Measurements from ENCODE around the gene PDGFA. TPM values are rescaled to one million over a fixed set of nuclear protein-coding genes. Genes with fewer than 3 reads are reported as not detected.

The PDGFA gene
- total RNA-seq, 1 donor from 2014 or later: 26.0 TPM

- intact Hi-C loops (cut with micrococcal nuclease): no loop called here
- TF ChIP-seq CTCF (IDR thresholded peaks at IDR 0.05; ENCODE audit: borderline replicate concordance): no peak
- Histone ChIP-seq H3K9me3 (replicated peaks) (no peaks in the 10 kb centered on the region), H3K27ac (replicated peaks) (no peak overlapping the region), H3K4me1 (peaks cover 33% of the 10 kb centered on the region), H3K36me3 (no peaks in the 10 kb centered on the region), H3K4me3 (no peak overlapping the region), H3K27me3 (ENCODE audit: low read depth) (no peaks in the 10 kb centered on the region)
- DNase-seq: no peak
Observed at GRCh38 chr7:564176-564865, 44.7 kb upstream of the PDGFA start.

GRCh38 chr7:563629-564170, 44.1 kb upstream of the PDGFA start:
- DNase-seq: no peak

GRCh38 chr7:562789-563628, 43.4 kb upstream of the PDGFA start:
- H3K9me3 ChIP-seq (replicated peaks): no peaks in the 10 kb centered on the region
- no peak for DNase-seq
- no peaks in the 10 kb centered on the region for H3K36me3 ChIP-seq
- H3K27me3 ChIP-seq (ENCODE audit: low read depth): no peaks in the 10 kb centered on the region
- no peak for TF ChIP-seq CTCF (IDR thresholded peaks at IDR 0.05; ENCODE audit: borderline replicate concordance)
- no peak overlapping the region for H3K4me3 ChIP-seq
- no peak overlapping the region for H3K27ac ChIP-seq (replicated peaks)
- intact Hi-C loops (cut with micrococcal nuclease): no loop called here
- peaks cover 20% of the 10 kb centered on the region for H3K4me1 ChIP-seq

More at GRCh38 chr7:563629-564170, 44.1 kb upstream of the PDGFA start:
- no peak overlapping the region for H3K4me3 ChIP-seq
- TF ChIP-seq CTCF (IDR thresholded peaks at IDR 0.05; ENCODE audit: borderline replicate concordance): no peak
- no peak overlapping the region for H3K27ac ChIP-seq (replicated peaks)
- no peaks in the 10 kb centered on the region for H3K9me3 ChIP-seq (replicated peaks)
- H3K36me3 ChIP-seq: no peaks in the 10 kb centered on the region
- intact Hi-C loops (cut with micrococcal nuclease): no loop called here
- peaks cover 27% of the 10 kb centered on the region for H3K4me1 ChIP-seq
- no peaks in the 10 kb centered on the region for H3K27me3 ChIP-seq (ENCODE audit: low read depth)

- H3K4me1 ChIP-seq: peaks cover 16% of the 10 kb centered on the region
- no peak for DNase-seq
- H3K9me3 ChIP-seq (replicated peaks): no peaks in the 10 kb centered on the region
- no peaks in the 10 kb centered on the region for H3K36me3 ChIP-seq
- H3K27ac ChIP-seq (replicated peaks): no peak overlapping the region
- no peaks in the 10 kb centered on the region for H3K27me3 ChIP-seq (ENCODE audit: low read depth)
- intact Hi-C loops (cut with micrococcal nuclease): no loop called here
- no peak for TF ChIP-seq CTCF (IDR thresholded peaks at IDR 0.05; ENCODE audit: borderline replicate concordance)
- H3K4me3 ChIP-seq: no peak overlapping the region
Observed at GRCh38 chr7:562374-562675, 42.7 kb upstream of the PDGFA start.

- H3K27ac ChIP-seq (replicated peaks): no peak overlapping the region
- peaks cover 4% of the 10 kb centered on the region for H3K9me3 ChIP-seq (replicated peaks)
- no peaks in the 10 kb centered on the region for H3K36me3 ChIP-seq
- intact Hi-C loops (cut with micrococcal nuclease): no loop called here
- peaks cover 16% of the 10 kb centered on the region for H3K4me1 ChIP-seq
- TF ChIP-seq CTCF (IDR thresholded peaks at IDR 0.05; ENCODE audit: borderline replicate concordance): no peak
- H3K27me3 ChIP-seq (ENCODE audit: low read depth): no peaks in the 10 kb centered on the region
- DNase-seq: no peak
- H3K4me3 ChIP-seq: no peak overlapping the region
Observed at GRCh38 chr7:561631-562373, 42.2 kb upstream of the PDGFA start.
